ENCODE measurements around the gene KLK2. TPM values are rescaled to one million over a fixed set of nuclear protein-coding genes. Genes with fewer than 3 reads are reported as not detected.

KLK2 gene
- total RNA-seq, 2 experiments from 2014 or later: 0.35 TPM; not detected in 1

DNA sequence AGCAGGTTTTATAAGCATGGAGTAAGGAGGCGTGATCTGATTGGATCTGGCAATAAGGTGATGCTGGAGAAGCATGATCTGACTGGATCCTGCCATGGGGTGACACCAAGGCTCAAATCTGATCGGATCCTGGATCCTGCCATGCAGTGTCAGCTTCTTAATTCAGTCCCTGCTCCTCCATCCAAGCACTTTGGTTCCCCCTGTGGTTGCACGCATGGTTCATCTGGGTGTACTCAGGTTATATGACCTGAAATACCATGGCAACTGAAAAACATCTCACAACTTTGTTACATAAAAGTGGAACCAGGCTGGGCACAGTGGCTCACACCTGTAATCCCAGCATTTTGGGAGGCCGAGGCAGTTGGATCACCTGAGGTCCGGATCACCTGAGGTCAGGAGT lies 55.6 kb downstream of the KLK2 start:
- no peaks in the 10 kb centered on the region for H3K9me3 Mint-ChIP-seq
- ChIA-PET CTCF (no interaction called here), POLR2A (no interaction called here)
- H3K36me3 Mint-ChIP-seq (ENCODE audit: low read depth): no peaks in the 10 kb centered on the region
- peaks cover 16% of the 10 kb centered on the region for H3K27me3 Mint-ChIP-seq
- no peak overlapping the region for H3K27ac Mint-ChIP-seq
- no peak for DNase-seq
- no peak overlapping the region for H3K4me3 Mint-ChIP-seq
- H3K4me1 Mint-ChIP-seq: peaks cover 3% of the 10 kb centered on the region

Other genes with a start within 250 kb of the KLK2 start
- not detected for gene SYT3, start 233.6 kb upstream of the KLK2 start, total RNA-seq
- gene C19orf81, start 224.0 kb upstream of the KLK2 start, total RNA-seq: not detected
- not detected for gene SHANK1, start 153.6 kb upstream of the KLK2 start, total RNA-seq
- gene CLEC11A, start 150.1 kb upstream of the KLK2 start, total RNA-seq: under 1 TPM; 0.43 to 0.65 TPM
- gene GPR32, start 103.0 kb upstream of the KLK2 start, total RNA-seq: not detected
- gene ACP4, start 83.0 kb upstream of the KLK2 start, total RNA-seq: not detected
- gene KLK1, start 49.7 kb upstream of the KLK2 start, total RNA-seq: 1 to 10 TPM; 2.2 to 2.6 TPM
- gene KLK15, start 39.9 kb upstream of the KLK2 start, total RNA-seq: not detected
- gene KLK3, start 18.5 kb upstream of the KLK2 start, total RNA-seq: not detected
- not detected for gene KLK4, start 38.0 kb downstream of the KLK2 start, total RNA-seq
- gene KLK5, start 79.6 kb downstream of the KLK2 start, total RNA-seq: not detected
- gene KLK6, start 96.2 kb downstream of the KLK2 start, total RNA-seq: not detected
- not detected for gene KLK7, start 110.5 kb downstream of the KLK2 start, total RNA-seq
- not detected for gene KLK8, start 128.2 kb downstream of the KLK2 start, total RNA-seq
- gene KLK10, start 146.3 kb downstream of the KLK2 start, total RNA-seq: not detected
- not detected for gene KLK11, start 153.2 kb downstream of the KLK2 start, total RNA-seq
- gene KLK12, start 161.6 kb downstream of the KLK2 start, total RNA-seq: not detected
- not detected for gene KLK13, start 191.7 kb downstream of the KLK2 start, total RNA-seq
- under 1 TPM in 1 of 2 experiments, not detected in 1; 0.20 TPM for gene KLK14, start 209.4 kb downstream of the KLK2 start, total RNA-seq
- 1 to 10 TPM; 9.0 to 9.4 TPM for gene CTU1, start 235.0 kb downstream of the KLK2 start, total RNA-seq